ENCODE results near the gene CD79B. TPM values are rescaled to one million over a fixed set of nuclear protein-coding genes. Genes with fewer than 3 reads are reported as not detected.

Gene CD79B
- total and polyA plus RNA-seq, 2 of the 13 experiments (the other 11 are each of a cell fraction or from before 2014, with no cell fraction given): not detected

DNA sequence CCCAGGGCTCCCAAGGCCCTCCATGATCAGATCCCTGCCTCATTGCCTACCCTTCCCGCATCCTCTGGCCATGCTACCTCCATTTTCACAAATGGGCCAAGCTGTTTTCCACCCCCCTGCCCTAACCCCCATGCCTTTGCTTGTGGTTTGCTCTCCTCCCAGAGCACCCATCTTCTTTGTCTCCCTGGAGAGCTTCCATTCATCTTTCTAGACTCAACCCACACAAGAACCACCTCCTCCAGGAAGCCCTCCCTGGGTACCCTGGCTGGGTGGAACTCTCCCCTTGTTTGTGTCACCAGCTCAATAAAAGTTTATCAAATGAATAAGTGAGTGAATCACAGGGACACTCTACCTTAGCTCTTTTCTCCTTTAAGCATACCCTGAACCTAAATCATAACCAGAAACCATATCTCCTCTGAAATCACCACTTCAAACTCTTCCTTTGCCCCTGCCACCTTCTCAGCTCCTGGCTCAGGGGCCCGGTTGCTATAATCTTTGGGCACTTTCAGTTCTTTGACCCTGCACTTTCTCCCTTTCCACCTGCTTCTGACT, 43.5 kb upstream of the CD79B start:
- Histone ChIP-seq H3K79me2 (ENCODE audit: insufficient read depth, low read length) (no peaks in the 10 kb centered on the region), H3K36me3 (replicated peaks in 1 of 2; ENCODE audit: control insufficient read depth in 1 of 2, insufficient read depth in 2 of 2, low read length in 2 of 2) (no peaks in the 10 kb centered on the region), H3K4me3 (replicated peaks in 1 of 3; ENCODE audit: insufficient read depth in 1 of 3, low read depth in 2 of 3, low read length in 3 of 3) (no peak overlapping the region), H3K4me2 (ENCODE audit: low read depth, low read length) (no peak overlapping the region), H2AFZ (ENCODE audit: low read length) (no peak overlapping the region), H3K27ac (ENCODE audit: extremely low read length, insufficient read depth, low read length) (no peak overlapping the region), H3K9ac (ENCODE audit: insufficient read depth, low read depth, low read length) (no peak overlapping the region), H4K20me1 (ENCODE audit: insufficient read depth, low read length) (no peaks in the 10 kb centered on the region), H3K27me3 (ENCODE audit: control insufficient read depth in 1 of 2, insufficient read depth in 2 of 2, low read length in 2 of 2) (peaks cover 13 to 67% of the 10 kb centered on the region in 2 experiments; a peak in 4 of 5 replicates), H3K9me3 (ENCODE audit: low read length) (no peaks in the 10 kb centered on the region), H3K4me1 (ENCODE audit: insufficient read depth, low read length) (peaks cover 14% of the 10 kb centered on the region)
- in situ Hi-C loops (cut with HindIII; ENCODE audit: extremely low pct_ligation_motif_present, low pct_unique_long_range_greater_than_20kb): no loop called here
- ATAC-seq (no peak), FAIRE-seq (no peak), DNase-seq (ENCODE audit: low spot score) (no peak)
- WGBS (ENCODE audit: low lambda C conversion rate): 5% methylated on average over 2 of the region's 2 CpGs
- TF ChIP-seq PITX1 (CRISPR knock-in tag; IDR thresholded peaks at IDR 0.05) (no peak), DPF2 (CRISPR knock-in tag; IDR thresholded peaks at IDR 0.05; ENCODE audit: borderline replicate concordance, low read depth) (no peak), ZNF652 (CRISPR knock-in tag; IDR thresholded peaks at IDR 0.05; ENCODE audit: borderline replicate concordance, low read depth) (no peak), ZNF30 (CRISPR knock-in tag; IDR thresholded peaks at IDR 0.05) (no peak), ZNF205 (CRISPR knock-in tag; IDR thresholded peaks at IDR 0.05) (no peak), SMAD1 (CRISPR knock-in tag; IDR thresholded peaks at IDR 0.05; ENCODE audit: borderline replicate concordance, low read depth) (no peak), ZFP62 (CRISPR knock-in tag; IDR thresholded peaks at IDR 0.05) (no peak), ZNF709 (CRISPR knock-in tag; IDR thresholded peaks at IDR 0.05) (no peak), PHF8 (CRISPR knock-in tag; IDR thresholded peaks at IDR 0.05) (no peak), ZNF121 (CRISPR knock-in tag; IDR thresholded peaks at IDR 0.05) (no peak)
- CTCF ChIA-PET (ENCODE audit: low intra/inter-chr PET ratio, low total read pairs): no interaction called here
- no TSS peak for BruUV-seq (replicated peaks)
- intact Hi-C loops (cut with micrococcal nuclease; ENCODE audit: unreplicated experiment): no loop called here
- POLR2A ChIA-PET: no interaction called here
